Psoas muscle (tissue), 8 donors: ENCODE data around the gene DAAM2. TPM values are rescaled to one million over a fixed set of nuclear protein-coding genes. Genes with fewer than 3 reads are reported as not detected.

ENCODE experiments used
- ATAC-seq, 4 donors: fragments of 200-7000 bp; cut with Tn5 transposase; one replicate each; pipeline ENCODE4 v1.9.1; 2020; ENCODE audit warnings: moderate library complexity in 3 of 4, mild to moderate bottlenecking in 2 of 4
- DNase-seq, 2 donors: peaks; one replicate each; pipeline ENCODE4 v3.0.0-alpha.2; 2020
- H3K27ac ChIP-seq: fragments of 200-600 bp; one replicate; pipeline ENCODE4 v1.8.0; 2022
- H3K27me3 ChIP-seq, 3 donors: fragments of 200-600 bp in 1 of 3; one replicate each; pipeline versions ENCODE4 v1.6.1 to v1.8.0; 2013 to 2022; ENCODE audit warnings: low read length in 2 of 3, mild to moderate bottlenecking in 2 of 3, moderate library complexity in 1 of 3; ENCODE audit not compliant: insufficient read depth in 3 of 3
- H3K36me3 ChIP-seq, 2 donors: fragments of 200-600 bp in 1 of 2; one replicate each; pipeline versions ENCODE4 v1.6.1 to v1.8.0; 2013 to 2022; ENCODE audit warnings: low read depth in 1 of 2, mild to moderate bottlenecking in 1 of 2, moderate library complexity in 1 of 2; ENCODE audit not compliant: insufficient read depth in 1 of 2
- H3K4me1 ChIP-seq: fragments of 200-600 bp; one replicate; pipeline ENCODE4 v1.8.0; 2022
- H3K4me3 ChIP-seq: fragments of 200-600 bp; one replicate; pipeline ENCODE4 v1.8.0; 2022; ENCODE audit warnings: mild to moderate bottlenecking
- H3K9me3 ChIP-seq: fragments of 200-600 bp; one replicate; pipeline ENCODE4 v1.8.0; 2022
- WGBS, 3 donors: extraction: QIAGEN DNeasy Blood & Tissue Kit; methylation state at CpG; one replicate each; pipeline versions ENCODE4 v1.1.6 to v1.1.7; 2013; 5-methylcytosine and 5-hydroxymethylcytosine counted together
- intact Hi-C, 2 donors: fragments of 100-400 bp; cut with DNase I; formaldehyde crosslinking; loops; one replicate each; pipeline versions ENCODE4 v1.11.0 to v1.14.2; 2022
- polyA plus RNA-seq, 3 donors: library from polyadenylated mRNA; stranded (reverse); fragments of 200-250 nt; gene quantifications; one replicate each; pipeline ENCODE4 v1.2.3, GENCODE V29; 2013
- total RNA-seq, 4 donors: library from RNA; stranded (reverse); fragmentation: NEBNext Ultra II Directional in 2 of 4; extraction: Animal tissue kit (Norgen Biotek cat#: 25700) in 2 of 4; gene quantifications; one replicate each; pipeline versions ENCODE4 v1.2.1 to v1.2.4, GENCODE V29; 2021 to 2023
- TF ChIP-seq, protein P1 (sequence below): fragments of 200-600 bp; IDR thresholded peaks from one replicate; pipeline ENCODE4 v1.8.0; 2022; ENCODE audit warnings: antibody characterized with exemption
- donor health status: healthy with polysubstance abuse.
- donor health status: DM: no; HTN: no; CAD: no; lungs with moderate emphysema.
- donor health status: Bipolar disorder and iron deficiency.
- donor health status: healthy.
- donor health status: DM: yes; HTN: yes; CAD: no.
- donor health status: DM: no; HTN: no; CAD: no.
- donor health status: DM: no; HTN: no; CAD: no.
- donor health status: DM: yes; HTN: yes; CAD: no.

DAAM2 gene
- total and polyA plus RNA-seq, 7 donors: 7.0 to 67.1 (median 26.5) TPM

DNA sequence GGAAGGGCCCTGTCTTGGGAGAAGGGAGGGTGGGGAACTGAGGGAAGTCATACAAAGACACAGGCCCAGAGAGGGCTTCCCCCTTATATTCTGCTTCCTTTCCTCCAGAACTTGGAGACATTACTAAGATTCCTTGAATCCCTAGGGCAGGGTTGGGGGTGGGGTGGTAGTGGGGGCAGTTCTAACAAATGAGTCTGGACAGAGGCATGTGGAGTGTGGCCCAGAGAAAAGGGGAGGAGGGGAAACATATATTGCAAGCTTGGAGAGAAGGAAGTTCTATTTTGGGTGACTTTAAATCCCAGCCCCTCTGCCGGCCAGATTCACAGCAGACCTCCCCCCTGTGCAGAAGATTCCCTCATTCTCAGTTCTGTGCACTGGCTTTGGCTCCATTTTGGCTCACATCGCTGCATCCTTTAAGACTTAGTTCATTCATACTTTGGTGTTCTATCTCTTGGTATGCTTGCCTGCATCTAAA lies 43.7 kb downstream of the DAAM2 start:
- intact Hi-C loops: no loop called here

DNA sequence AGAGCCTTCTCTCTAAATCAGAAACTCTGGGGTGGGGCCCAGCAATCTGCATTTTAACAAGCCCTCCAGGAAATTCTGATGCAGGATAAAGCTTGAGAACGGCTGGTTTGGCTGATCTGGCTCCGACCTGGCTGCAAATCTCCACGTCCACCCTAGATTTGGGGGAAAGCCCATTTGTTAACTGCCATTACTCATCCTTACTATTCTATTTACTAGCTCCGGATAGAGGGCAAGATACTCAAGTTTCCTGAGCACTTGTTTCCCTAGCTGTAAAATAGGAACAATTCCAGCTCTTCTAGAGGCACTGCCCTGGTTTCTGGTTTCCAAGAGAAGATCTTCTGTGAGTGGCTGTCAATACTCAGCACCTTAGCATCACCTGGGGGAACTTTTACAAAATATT lies 44.4 kb downstream of the DAAM2 start:
- H3K36me3 ChIP-seq: no peaks in the 10 kb centered on the region
- peaks cover 39% of the 10 kb centered on the region for H3K4me1 ChIP-seq
- TF ChIP-seq, protein P1, sequence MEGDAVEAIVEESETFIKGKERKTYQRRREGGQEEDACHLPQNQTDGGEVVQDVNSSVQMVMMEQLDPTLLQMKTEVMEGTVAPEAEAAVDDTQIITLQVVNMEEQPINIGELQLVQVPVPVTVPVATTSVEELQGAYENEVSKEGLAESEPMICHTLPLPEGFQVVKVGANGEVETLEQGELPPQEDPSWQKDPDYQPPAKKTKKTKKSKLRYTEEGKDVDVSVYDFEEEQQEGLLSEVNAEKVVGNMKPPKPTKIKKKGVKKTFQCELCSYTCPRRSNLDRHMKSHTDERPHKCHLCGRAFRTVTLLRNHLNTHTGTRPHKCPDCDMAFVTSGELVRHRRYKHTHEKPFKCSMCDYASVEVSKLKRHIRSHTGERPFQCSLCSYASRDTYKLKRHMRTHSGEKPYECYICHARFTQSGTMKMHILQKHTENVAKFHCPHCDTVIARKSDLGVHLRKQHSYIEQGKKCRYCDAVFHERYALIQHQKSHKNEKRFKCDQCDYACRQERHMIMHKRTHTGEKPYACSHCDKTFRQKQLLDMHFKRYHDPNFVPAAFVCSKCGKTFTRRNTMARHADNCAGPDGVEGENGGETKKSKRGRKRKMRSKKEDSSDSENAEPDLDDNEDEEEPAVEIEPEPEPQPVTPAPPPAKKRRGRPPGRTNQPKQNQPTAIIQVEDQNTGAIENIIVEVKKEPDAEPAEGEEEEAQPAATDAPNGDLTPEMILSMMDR: no peak
- ATAC-seq (peak in 3 of 4 donors; percentile 60 to 83 (median 78)), DNase-seq (no peak)
- no peak overlapping the region for H3K4me3 ChIP-seq
- intact Hi-C loops: no loop called here
- H3K27me3 ChIP-seq: no peaks in the 10 kb centered on the region
- peak overlapping the region; percentile 58 for H3K27ac ChIP-seq
- 11 to 24% (median 20%) methylated on average over 4 of the region's 4 CpGs for WGBS, 3 donors
- H3K9me3 ChIP-seq: no peaks in the 10 kb centered on the region

More for the DNA sequence above, 43.7 kb downstream of the DAAM2 start:
- no peaks in the 10 kb centered on the region for H3K27me3 ChIP-seq
- 46 to 66% (median 48%) methylated on average over 2 of the region's 2 CpGs for WGBS, 3 donors
- H3K9me3 ChIP-seq: no peaks in the 10 kb centered on the region
- H3K36me3 ChIP-seq: no peaks in the 10 kb centered on the region
- DNase-seq (no peak), ATAC-seq (peak in 1 of 4 donors; percentile 9)
- TF ChIP-seq, protein P1: no peak
- no peak overlapping the region for H3K4me3 ChIP-seq
- peaks cover 39% of the 10 kb centered on the region for H3K4me1 ChIP-seq
- H3K27ac ChIP-seq: peak overlapping the region; percentile 54

DNA sequence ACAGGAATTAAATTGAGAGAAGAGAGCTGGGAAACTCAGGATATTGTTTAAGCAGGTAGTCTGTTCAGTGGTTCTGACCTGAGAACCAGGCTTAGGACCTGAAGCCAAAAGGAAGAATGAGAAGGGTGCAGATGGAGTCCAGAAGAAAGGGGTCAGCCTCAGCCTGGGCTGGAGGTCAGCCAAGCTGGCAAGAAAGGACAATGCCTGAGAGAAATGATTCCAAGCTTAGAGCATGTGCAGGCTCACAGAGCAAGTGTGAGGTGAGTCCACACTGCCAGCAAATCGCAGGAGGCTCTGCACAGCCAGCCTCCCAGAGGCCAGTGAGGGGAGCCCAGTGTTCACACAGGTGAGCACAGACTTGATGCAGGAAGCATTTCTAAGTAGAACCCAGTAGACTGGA lies 47.3 kb downstream of the DAAM2 start:
- H3K9me3 ChIP-seq: no peaks in the 10 kb centered on the region
- TF ChIP-seq, protein P1: no peak
- no peaks in the 10 kb centered on the region for H3K27me3 ChIP-seq
- peaks cover 39% of the 10 kb centered on the region for H3K4me1 ChIP-seq
- WGBS, 3 donors: 38 to 51% (median 47%) methylated on average over 1 of the region's 1 CpG
- ATAC-seq (no peak), DNase-seq (no peak)
- H3K4me3 ChIP-seq: no peak overlapping the region
- no peak overlapping the region for H3K27ac ChIP-seq
- H3K36me3 ChIP-seq: no peaks in the 10 kb centered on the region
- intact Hi-C loops: no loop called here

DNA sequence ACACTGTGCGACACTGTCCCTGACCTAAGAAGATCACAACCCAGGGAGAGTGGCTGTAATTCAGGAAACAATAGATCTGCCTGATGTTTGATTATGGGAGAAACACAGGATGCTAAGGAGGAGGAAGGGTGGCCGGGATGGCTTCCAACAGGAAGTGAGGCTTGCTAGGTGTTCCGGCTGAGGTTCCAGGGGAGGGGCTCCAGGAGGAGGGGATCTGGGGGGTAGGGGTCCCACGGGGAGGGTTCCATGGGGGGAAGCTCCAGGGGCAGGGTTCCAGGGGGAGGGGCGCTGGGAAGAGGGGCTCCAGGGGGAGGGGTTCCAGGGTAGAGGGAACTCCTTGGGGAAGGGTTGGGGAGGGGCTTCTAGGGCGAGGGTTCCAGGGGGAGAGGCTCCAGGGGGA lies 48.6 kb downstream of the DAAM2 start:
- Histone ChIP-seq H3K27ac (no peak overlapping the region), H3K27me3 (no peaks in the 10 kb centered on the region), H3K36me3 (no peaks in the 10 kb centered on the region), H3K4me1 (peaks cover 26% of the 10 kb centered on the region), H3K9me3 (no peaks in the 10 kb centered on the region), H3K4me3 (no peak overlapping the region)
- DNase-seq: no peak
- intact Hi-C loops: no loop called here
- TF ChIP-seq, protein P1: no peak
- no peak for ATAC-seq
- 42 to 68% (median 64%) methylated on average over 4 to 6 of the region's 6 CpGs for WGBS, 3 donors

DNA sequence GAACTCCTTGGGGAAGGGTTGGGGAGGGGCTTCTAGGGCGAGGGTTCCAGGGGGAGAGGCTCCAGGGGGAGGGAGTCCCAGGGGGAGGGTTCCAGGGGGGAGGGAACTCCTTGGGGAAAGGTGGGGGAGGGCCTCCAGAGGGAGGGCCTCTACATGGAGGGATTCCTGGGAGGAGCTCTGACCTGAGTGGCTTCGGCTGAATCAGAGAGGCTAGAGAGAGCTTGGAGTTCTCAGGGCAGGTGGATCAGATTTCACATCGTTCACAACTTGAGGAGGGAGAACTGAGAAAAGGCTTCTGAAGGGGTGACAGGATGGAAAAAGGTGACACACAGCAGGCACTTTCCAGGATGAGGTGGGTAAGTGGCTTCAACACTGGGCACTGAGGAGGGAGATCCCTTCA lies 49.1 kb downstream of the DAAM2 start:
- Histone ChIP-seq H3K27me3 (no peaks in the 10 kb centered on the region), H3K4me1 (peaks cover 23% of the 10 kb centered on the region), H3K4me3 (no peak overlapping the region), H3K36me3 (no peaks in the 10 kb centered on the region), H3K27ac (no peak overlapping the region), H3K9me3 (no peaks in the 10 kb centered on the region)
- TF ChIP-seq, protein P1: no peak
- intact Hi-C loops: no loop called here
- DNase-seq (no peak), ATAC-seq (no peak)
- WGBS, 3 donors: 24 to 61% (median 42%) methylated on average over 3 of the region's 3 CpGs
